PC-9 (cell line): ENCODE data around the gene TRMT13. TPM values are rescaled to one million over a fixed set of nuclear protein-coding genes. Genes with fewer than 3 reads are reported as not detected.

Experiments used
- BruUV-seq: library from RNA; stranded (reverse); fragments of 400-500 nt; replicated peaks from 2 replicates; lab custom pipeline; 2021; lab: Mats Ljungman, UMichigan
- CTCF ChIA-PET: fragments of 300-600 bp; sonication (Branson Sonifier 250); formaldehyde crosslinking; loops from one replicate; lab custom pipeline; 2022; ENCODE audit warnings: antibody characterized with exemption; lab: Charles Lee
- POLR2A ChIA-PET: fragments of 300-600 bp; sonication (Branson Sonifier 250); formaldehyde crosslinking; loops from one replicate; lab custom pipeline; 2022; ENCODE audit warnings: antibody characterized with exemption; ENCODE audit not compliant: unreplicated experiment; lab: Charles Lee
- DNase-seq, 2 experiments: peaks; one replicate each; pipeline versions ENCODE4 v3.0.0 to v3.0.0-alpha.2; 2015 to 2022; ENCODE audit warnings: mixed read lengths in 1 of 2
- H2AFZ ChIP-seq: fragments of 200-600 bp; sonication (generic); 2 replicates; pipeline ENCODE4 v1.8.1; 2017; ENCODE audit warnings: antibody characterized with exemption
- H3F3A ChIP-seq: fragments of 200-600 bp; sonication (generic); 2 replicates; pipeline ENCODE4 v1.8.1; 2017; ENCODE audit warnings: antibody characterized with exemption, mild to moderate bottlenecking, low read depth; ENCODE audit not compliant: insufficient read depth
- H3K27ac ChIP-seq: fragments of 200-600 bp; sonication (generic); 2 replicates; pipeline ENCODE4 v1.6.1; 2016; ENCODE audit warnings: mixed run types
- H3K27me3 ChIP-seq: fragments of 200-600 bp; sonication (generic); 2 replicates; pipeline ENCODE4 v1.6.1; 2016; ENCODE audit warnings: low read depth, mixed run types; ENCODE audit not compliant: insufficient read depth
- H3K36me3 ChIP-seq: fragments of 200-600 bp; sonication (generic); 2 replicates; pipeline ENCODE4 v1.6.1; 2016; ENCODE audit warnings: low read depth, mixed run types
- H3K4me1 ChIP-seq: fragments of 200-600 bp; sonication (generic); replicated peaks from 2 replicates; pipeline ENCODE4 v1.6.1; 2016; ENCODE audit warnings: mixed run types; ENCODE audit not compliant: insufficient read depth
- H3K4me2 ChIP-seq: fragments of 200-600 bp; sonication (generic); 2 replicates; pipeline ENCODE4 v1.6.1; 2017; ENCODE audit warnings: mixed run types
- H3K4me3 ChIP-seq: fragments of 200-600 bp; sonication (generic); 2 replicates; pipeline ENCODE4 v1.6.1; 2016; ENCODE audit warnings: mixed run types
- H3K79me2 ChIP-seq: fragments of 200-600 bp; sonication (generic); 2 replicates; pipeline ENCODE4 v1.6.1; 2017; ENCODE audit warnings: low read depth, mixed run types
- H3K9me2 ChIP-seq: fragments of 200-600 bp; sonication (generic); 2 replicates; pipeline ENCODE4 v1.8.1; 2017; ENCODE audit warnings: mild to moderate bottlenecking; ENCODE audit not compliant: insufficient read depth
- H3K9me3 ChIP-seq: fragments of 200-600 bp; sonication (generic); 2 replicates; pipeline ENCODE4 v1.8.1; 2016; ENCODE audit warnings: low read depth; ENCODE audit not compliant: insufficient read depth
- H4K20me1 ChIP-seq: fragments of 200-600 bp; sonication (generic); 2 replicates; pipeline ENCODE4 v1.8.1; 2017; ENCODE audit not compliant: insufficient read depth
- CTCF ChIP-seq: fragments of 200-600 bp; sonication (generic); conservative IDR thresholded peaks from 2 replicates; pipeline ENCODE4 v1.6.1; 2017; ENCODE audit warnings: mixed run types, antibody characterized with exemption, mild to moderate bottlenecking, moderate library complexity
- EZH2 ChIP-seq: fragments of 200-600 bp; sonication (generic); IDR thresholded peaks from 2 replicates; pipeline ENCODE4 v1.8.0; 2017; ENCODE audit warnings: antibody characterized with exemption, low read depth
- intact Hi-C: fragments of 100-400 bp; cut with micrococcal nuclease; formaldehyde crosslinking; loops from one replicate; pipeline ENCODE4 v1.10.0; 2022; ENCODE audit not compliant: unreplicated experiment
- total RNA-seq: library from RNA; stranded (reverse); gene quantifications from 2 replicates; pipeline ENCODE4 v1.2.3, GENCODE V29; 2021

Gene TRMT13
- total RNA-seq, 1 experiment from 2014 or later = 14.2 TPM

DNA sequence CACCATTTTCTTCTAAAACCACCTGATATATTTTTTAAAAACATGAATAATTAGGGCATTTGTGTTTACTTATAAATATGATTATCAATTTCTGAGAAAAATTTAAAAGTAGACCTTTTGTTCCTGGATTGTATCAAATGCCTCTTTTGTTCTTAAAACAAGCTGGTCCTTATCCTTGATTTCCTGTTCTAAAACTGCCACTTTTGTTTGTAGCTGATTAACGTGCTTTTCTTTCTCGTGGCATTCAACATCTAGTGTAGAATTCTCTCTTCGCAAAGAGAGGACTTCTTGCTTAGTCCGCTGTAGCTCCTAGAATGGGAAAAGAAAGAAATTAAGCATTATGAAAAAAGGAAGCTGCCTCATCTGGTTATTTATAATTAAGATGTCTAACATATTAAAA, 25.3 kb upstream of the TRMT13 start:
- no TSS peak for BruUV-seq
- intact Hi-C loops = no loop called here
- Histone ChIP-seq H2AFZ (no peak overlapping the region), H3K36me3 (peaks cover 19% of the 10 kb centered on the region; the same call in 1 of the 2 replicates), H3K79me2 (no peaks in the 10 kb centered on the region), H3K4me1 (no peaks in the 10 kb centered on the region), H3F3A (no peaks in the 10 kb centered on the region; the same call in 1 of the 2 replicates), H3K27me3 (no peaks in the 10 kb centered on the region), H3K9me2 (no peaks in the 10 kb centered on the region), H3K4me3 (no peak overlapping the region), H3K4me2 (no peak overlapping the region), H3K27ac (no peak overlapping the region), H4K20me1 (no peaks in the 10 kb centered on the region), H3K9me3 (no peaks in the 10 kb centered on the region)
- ChIA-PET POLR2A (no interaction called here), CTCF (no interaction called here)
- DNase-seq = no peak
- TF ChIP-seq EZH2 (no peak), CTCF (no peak)

GRCh38 chr1:100109554-100110066, 23.4 kb upstream of the TRMT13 start:
- Histone ChIP-seq H3K27me3 (no peaks in the 10 kb centered on the region), H2AFZ (no peak overlapping the region), H3K27ac (no peak overlapping the region), H3K4me3 (no peak overlapping the region), H3K9me2 (no peaks in the 10 kb centered on the region), H3K79me2 (no peaks in the 10 kb centered on the region), H3K4me2 (no peak overlapping the region), H3F3A (no peaks in the 10 kb centered on the region; the same call in 1 of the 2 replicates), H4K20me1 (no peaks in the 10 kb centered on the region), H3K4me1 (no peaks in the 10 kb centered on the region), H3K9me3 (no peaks in the 10 kb centered on the region), H3K36me3 (peaks cover 19% of the 10 kb centered on the region; the same call in 1 of the 2 replicates)
- DNase-seq = no peak
- intact Hi-C loops = no loop called here
- BruUV-seq = no TSS peak
- TF ChIP-seq CTCF (no peak), EZH2 (no peak)
- ChIA-PET CTCF (no interaction called here), POLR2A (no interaction called here)

DNA sequence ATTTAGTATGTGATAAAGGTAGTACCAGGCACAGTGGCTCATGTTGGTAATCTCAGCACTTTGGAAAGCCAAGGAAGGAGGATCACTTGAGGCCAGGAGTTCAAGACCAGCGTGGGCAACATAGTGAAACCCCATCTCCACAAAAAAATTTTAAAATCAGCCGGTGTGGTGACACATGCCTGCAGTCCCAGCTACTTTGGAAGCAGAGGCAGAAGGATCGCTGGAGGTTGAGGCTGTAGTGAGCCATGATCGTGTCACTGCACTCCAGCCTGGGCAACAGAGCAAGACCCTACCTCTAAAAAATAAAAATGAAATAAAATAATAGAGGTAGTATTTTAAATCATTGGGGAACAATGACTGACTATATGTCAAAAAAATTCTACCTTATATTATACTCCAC, 17.4 kb upstream of the TRMT13 start:
- H3K36me3 ChIP-seq = 0 out of 2 replicates have a peak, but pooled peaks cover 15% of the 10 kb centered on the region
- ChIA-PET CTCF (no interaction called here), POLR2A (no interaction called here)
- H3K27me3 ChIP-seq = no peaks in the 10 kb centered on the region
- no TSS peak for BruUV-seq
- H3K9me3 ChIP-seq = no peaks in the 10 kb centered on the region
- H3K9me2 ChIP-seq = no peaks in the 10 kb centered on the region
- intact Hi-C loops = no loop called here
- H2AFZ ChIP-seq = no peak overlapping the region
- no peak overlapping the region for H3K27ac ChIP-seq
- H3F3A ChIP-seq = no peaks in the 10 kb centered on the region; the same call in 1 of the 2 replicates
- no peak overlapping the region for H3K4me2 ChIP-seq
- H4K20me1 ChIP-seq = no peaks in the 10 kb centered on the region
- H3K4me1 ChIP-seq = no peaks in the 10 kb centered on the region
- no peak overlapping the region for H3K4me3 ChIP-seq
- TF ChIP-seq EZH2 (no peak), CTCF (no peak)
- H3K79me2 ChIP-seq = no peaks in the 10 kb centered on the region
- no peak for DNase-seq
